ENCODE data around the gene DCPS. TPM values are rescaled to one million over a fixed set of nuclear protein-coding genes. Genes with fewer than 3 reads are reported as not detected.

DCPS gene
- total RNA-seq, 1 experiment from 2014 or later: 33.2 TPM

DNA sequence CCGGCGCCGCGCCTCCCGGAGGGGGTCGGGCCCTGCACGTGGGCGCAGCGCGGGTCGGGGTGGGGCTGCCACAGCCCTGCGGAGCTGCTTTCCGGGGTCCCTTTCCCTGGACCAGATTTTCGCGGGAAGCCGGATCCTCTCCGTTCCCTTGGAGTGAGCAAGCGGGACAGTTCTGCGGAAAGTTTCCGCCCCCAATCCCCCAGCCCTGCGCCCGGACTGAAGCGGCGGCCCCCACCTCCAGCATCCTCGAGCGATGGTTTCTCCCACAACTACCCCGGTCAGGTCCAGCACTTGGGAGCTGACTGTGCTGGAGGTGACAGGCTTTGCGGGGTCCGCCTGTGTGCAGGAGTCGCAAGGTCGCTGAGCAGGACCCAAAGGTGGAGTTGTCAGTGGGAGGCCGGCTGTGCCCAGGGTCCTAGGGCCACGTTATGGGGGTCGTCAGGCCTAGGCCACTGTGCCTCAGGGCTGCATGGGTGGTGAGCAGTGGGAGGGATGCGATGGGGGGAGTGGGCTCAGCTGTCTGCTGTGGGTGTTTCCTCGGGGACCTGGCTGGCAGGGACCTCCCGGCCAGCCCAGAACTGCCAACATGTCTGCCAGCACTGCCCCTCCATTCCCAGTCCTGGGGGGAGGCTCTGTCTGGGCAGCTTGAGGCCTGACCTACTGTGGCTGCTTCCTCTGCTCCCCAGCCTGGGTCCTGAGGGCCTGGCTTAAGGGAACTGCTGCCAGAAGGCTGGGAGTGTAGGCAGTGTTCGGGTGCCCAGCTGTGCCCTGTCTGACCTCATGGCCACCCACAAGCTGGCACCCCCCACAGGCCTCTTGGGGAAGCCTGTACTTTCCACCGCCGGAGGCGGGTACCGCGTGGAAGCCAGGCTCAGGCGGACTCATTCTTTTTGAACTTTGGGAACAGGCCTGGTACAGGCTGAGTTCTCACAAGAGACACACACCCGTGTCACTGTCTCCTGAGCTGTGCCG lies 52.4 kb downstream of the DCPS start:
- no peak overlapping the region for H3K27ac Mint-ChIP-seq (ENCODE audit: unreplicated experiment)
- peaks cover 3% of the 10 kb centered on the region for H3K9me3 Mint-ChIP-seq (ENCODE audit: low read depth, unreplicated experiment)
- H3K4me1 Mint-ChIP-seq (ENCODE audit: low read depth, unreplicated experiment): peaks cover 24% of the 10 kb centered on the region
- peaks cover 35% of the 10 kb centered on the region for H3K36me3 Mint-ChIP-seq (ENCODE audit: insufficient read depth, unreplicated experiment)
- BruUV-seq (replicated peaks): no TSS peak
- DNase-seq: no peak
- intact Hi-C loops (cut with micrococcal nuclease; ENCODE audit: unreplicated experiment): loop anchor here (5.0 kb wide), 1 partner anchor 44 kb away; no protein-coding TSS in a partner anchor
- CTCF ChIA-PET: interaction anchor here (0.7 to 1.1 kb wide), 3 partner anchors 15 to 125 kb away, joined by 3 read pairs; no protein-coding TSS in a partner anchor
- TF ChIP-seq, protein P1, sequence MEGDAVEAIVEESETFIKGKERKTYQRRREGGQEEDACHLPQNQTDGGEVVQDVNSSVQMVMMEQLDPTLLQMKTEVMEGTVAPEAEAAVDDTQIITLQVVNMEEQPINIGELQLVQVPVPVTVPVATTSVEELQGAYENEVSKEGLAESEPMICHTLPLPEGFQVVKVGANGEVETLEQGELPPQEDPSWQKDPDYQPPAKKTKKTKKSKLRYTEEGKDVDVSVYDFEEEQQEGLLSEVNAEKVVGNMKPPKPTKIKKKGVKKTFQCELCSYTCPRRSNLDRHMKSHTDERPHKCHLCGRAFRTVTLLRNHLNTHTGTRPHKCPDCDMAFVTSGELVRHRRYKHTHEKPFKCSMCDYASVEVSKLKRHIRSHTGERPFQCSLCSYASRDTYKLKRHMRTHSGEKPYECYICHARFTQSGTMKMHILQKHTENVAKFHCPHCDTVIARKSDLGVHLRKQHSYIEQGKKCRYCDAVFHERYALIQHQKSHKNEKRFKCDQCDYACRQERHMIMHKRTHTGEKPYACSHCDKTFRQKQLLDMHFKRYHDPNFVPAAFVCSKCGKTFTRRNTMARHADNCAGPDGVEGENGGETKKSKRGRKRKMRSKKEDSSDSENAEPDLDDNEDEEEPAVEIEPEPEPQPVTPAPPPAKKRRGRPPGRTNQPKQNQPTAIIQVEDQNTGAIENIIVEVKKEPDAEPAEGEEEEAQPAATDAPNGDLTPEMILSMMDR (IDR thresholded peaks at IDR 0.05; ENCODE audit: unreplicated experiment): no peak
- H3K27me3 Mint-ChIP-seq (ENCODE audit: unreplicated experiment): no peaks in the 10 kb centered on the region
- peak overlapping the region; percentile 89 for H3K4me3 Mint-ChIP-seq (ENCODE audit: low read depth, unreplicated experiment)

DNA sequence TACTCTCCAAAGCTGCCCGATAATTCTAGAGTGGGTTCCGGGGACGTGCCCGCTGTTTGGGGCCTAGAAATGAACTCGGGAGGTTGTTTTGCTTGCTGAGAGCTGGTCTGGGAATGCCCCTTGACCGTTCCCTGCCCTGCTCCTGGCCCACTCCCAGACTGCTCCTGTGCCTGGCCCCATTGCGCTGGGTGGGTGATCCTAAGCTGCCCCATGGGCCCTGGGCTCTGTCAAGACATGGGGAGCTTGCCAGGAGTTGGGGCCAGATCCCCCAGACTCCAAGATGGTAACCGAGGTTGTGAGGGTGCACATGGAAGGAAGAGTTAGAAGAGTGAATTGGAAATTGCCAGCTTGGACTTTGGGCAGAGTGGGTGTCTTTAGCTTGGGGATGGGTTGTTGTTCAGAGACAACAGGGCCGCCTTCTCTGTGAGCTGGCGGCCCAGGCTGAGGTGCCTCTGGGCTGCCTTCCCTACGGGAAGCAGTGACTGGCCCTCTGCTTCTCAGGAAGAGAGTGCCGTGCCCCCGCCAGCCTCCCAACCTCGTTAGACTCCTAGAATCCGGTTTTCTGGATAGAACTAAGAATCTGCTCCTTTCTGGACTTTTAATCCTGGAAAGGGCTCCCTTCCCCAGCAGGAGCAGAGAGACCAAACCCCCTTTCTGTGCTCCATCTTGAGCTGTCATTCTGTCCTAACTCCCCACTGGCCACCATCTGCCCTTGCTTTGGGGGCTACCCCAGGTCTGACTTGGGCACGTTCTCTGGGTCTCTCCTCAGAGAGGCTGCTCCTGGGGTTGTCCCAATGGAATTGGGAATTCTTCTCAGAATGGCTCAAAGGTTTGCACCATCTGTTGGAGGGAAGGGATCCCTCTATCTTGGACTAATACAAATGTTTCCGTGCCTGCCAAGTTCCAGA lies 53.4 kb downstream of the DCPS start:
- Mint-ChIP-seq H3K27ac (ENCODE audit: unreplicated experiment) (no peak overlapping the region), H3K9me3 (ENCODE audit: low read depth, unreplicated experiment) (peaks cover 3% of the 10 kb centered on the region), H3K4me1 (ENCODE audit: low read depth, unreplicated experiment) (peaks cover 22% of the 10 kb centered on the region), H3K27me3 (ENCODE audit: unreplicated experiment) (no peaks in the 10 kb centered on the region), H3K36me3 (ENCODE audit: insufficient read depth, unreplicated experiment) (peaks cover 38% of the 10 kb centered on the region), H3K4me3 (ENCODE audit: low read depth, unreplicated experiment) (peak overlapping the region; percentile 89)
- TSS peak; percentile 24 for BruUV-seq (replicated peaks)
- CTCF ChIA-PET: interaction anchor here (1.1 kb wide), 1 partner anchor 123 kb away, joined by 3 read pairs; no protein-coding TSS in a partner anchor
- intact Hi-C loops (cut with micrococcal nuclease; ENCODE audit: unreplicated experiment): loop anchor here (5.0 kb wide), 1 partner anchor 45 kb away; no protein-coding TSS in a partner anchor
- no peak for DNase-seq
- TF ChIP-seq, protein P1 (IDR thresholded peaks at IDR 0.05; ENCODE audit: unreplicated experiment): no peak

DNA sequence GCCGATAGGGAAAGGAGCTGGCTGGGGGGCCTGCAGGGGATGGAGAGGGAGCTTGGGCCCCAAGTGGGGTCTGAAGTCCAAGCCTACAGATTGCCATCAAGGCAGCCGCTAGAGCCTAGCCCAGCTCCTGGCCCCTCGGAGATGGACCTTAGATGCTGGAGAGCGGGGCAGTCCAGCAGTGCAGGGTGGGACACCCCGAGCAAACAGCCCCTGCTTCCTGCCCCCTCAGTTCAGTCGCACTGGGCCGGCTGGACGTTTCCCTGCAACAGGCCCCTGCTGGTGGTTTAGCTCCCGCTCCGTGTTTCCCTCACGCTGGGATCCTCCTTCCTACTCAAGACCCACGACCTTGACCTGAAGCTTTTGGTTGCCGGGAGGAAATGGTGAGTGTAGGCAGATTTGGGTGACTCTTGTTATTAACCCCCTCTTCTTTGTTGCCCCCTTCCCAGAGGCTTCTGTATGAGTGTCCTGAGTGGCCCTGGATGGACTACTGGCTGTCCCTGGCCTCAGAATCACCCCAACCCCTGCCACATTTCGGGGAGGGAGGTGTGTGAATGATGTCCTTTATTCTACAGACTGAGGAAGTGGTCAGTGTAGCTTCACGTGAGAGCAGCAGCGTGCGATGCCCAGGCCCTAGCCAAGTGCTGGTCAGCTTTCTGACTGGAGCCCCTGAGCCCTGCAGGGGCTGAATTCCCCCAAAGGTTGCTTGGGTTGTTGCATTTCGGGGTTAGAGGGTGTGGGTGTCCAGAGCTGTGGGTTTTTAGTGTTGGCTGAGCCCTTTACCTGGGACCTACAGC lies 54.3 kb downstream of the DCPS start:
- no peak for DNase-seq
- H3K27me3 Mint-ChIP-seq (ENCODE audit: unreplicated experiment): no peaks in the 10 kb centered on the region
- CTCF ChIA-PET: interaction anchor here (0.6 kb wide), 1 partner anchor 58 kb away, joined by 3 read pairs; no protein-coding TSS in a partner anchor
- BruUV-seq (replicated peaks): no TSS peak
- TF ChIP-seq, protein P1 (IDR thresholded peaks at IDR 0.05; ENCODE audit: unreplicated experiment): no peak
- no peaks in the 10 kb centered on the region for H3K9me3 Mint-ChIP-seq (ENCODE audit: low read depth, unreplicated experiment)
- H3K27ac Mint-ChIP-seq (ENCODE audit: unreplicated experiment): no peak overlapping the region
- intact Hi-C loops (cut with micrococcal nuclease; ENCODE audit: unreplicated experiment): loop anchor here (5.0 kb wide), 1 partner anchor 46 kb away; no protein-coding TSS in a partner anchor
- no peak overlapping the region for H3K4me3 Mint-ChIP-seq (ENCODE audit: low read depth, unreplicated experiment)
- peaks cover 38% of the 10 kb centered on the region for H3K36me3 Mint-ChIP-seq (ENCODE audit: insufficient read depth, unreplicated experiment)
- H3K4me1 Mint-ChIP-seq (ENCODE audit: low read depth, unreplicated experiment): peaks cover 14% of the 10 kb centered on the region

Measured in Calu3 (cell line).